Measurements from ENCODE around the gene PDE4D.
"Not testable (repeated sequence)": the region's sequence is repeated elsewhere in the genome, so short reads cannot be mapped to it uniquely, and the experiment has no call there.

Gene PDE4D

GRCh38 chr5:59463618-59464166 lies 429.8 kb downstream of the PDE4D start:
- H3K36me3 Mint-ChIP-seq, H3K4me3 Mint-ChIP-seq: not testable (repeated sequence)

GRCh38 chr5:59462956-59463355 lies 430.6 kb downstream of the PDE4D start:
- no peak for ATAC-seq (replicated peaks)
- DNase-seq, result no peak
- Mint-ChIP-seq H3K4me1 (no peaks in the 10 kb centered on the region), H3K9me3 (no peaks in the 10 kb centered on the region), H3K27me3 (no peaks in the 10 kb centered on the region), H3K27ac (no peak overlapping the region), H3K36me3 (no peaks in the 10 kb centered on the region), H3K4me3 (no peak overlapping the region)

More at GRCh38 chr5:59463618-59464166, 429.8 kb downstream of the PDE4D start:
- not testable (repeated sequence) for H3K4me1 Mint-ChIP-seq; H3K27ac Mint-ChIP-seq; H3K27me3 Mint-ChIP-seq; DNase-seq; H3K9me3 Mint-ChIP-seq; ATAC-seq (replicated peaks)

DNA sequence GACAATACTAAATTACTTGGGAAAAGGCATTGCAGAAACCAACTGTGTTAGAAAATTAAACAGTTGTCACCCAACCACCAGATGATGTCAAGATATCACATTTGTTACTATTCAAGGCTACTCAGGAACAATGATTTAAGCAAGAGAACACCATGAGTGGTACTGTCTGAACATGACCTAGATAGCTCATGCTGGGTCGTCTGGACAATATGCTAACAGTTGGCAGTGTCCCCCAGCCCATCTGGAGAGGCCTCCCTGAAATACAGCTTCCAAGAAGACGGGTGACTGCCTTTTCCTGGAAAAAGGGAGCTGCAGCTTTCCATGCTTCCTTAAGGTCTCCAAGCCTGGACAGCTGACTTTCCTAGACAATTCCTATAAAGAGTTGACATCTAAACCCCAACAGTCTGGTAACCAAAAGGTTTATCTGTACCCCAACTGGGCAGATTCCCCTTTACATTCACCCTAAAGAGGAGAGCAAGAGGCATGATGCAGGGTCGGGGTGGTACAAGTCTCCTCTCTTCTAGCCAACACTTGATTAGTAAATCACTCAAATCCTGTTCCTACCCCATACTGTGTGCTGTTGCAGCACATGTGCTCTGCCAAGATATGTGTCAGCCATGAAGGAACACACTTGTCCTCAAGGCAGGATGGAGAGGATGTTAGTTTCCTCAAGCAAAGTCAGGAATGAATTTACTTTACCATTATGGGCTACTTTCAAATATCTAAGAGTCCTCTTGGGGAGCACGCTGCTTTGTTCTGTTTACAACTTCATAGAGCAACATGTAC lies 433.0 kb downstream of the PDE4D start:
- Mint-ChIP-seq H3K36me3 (peaks cover 8 to 15% of the 10 kb centered on the region in 2 donors), H3K27me3 (no peaks in the 10 kb centered on the region), H3K9me3 (peaks cover 4 to 9% of the 10 kb centered on the region in 2 donors), H3K27ac (no peak overlapping the region), H3K4me3 (no peak overlapping the region), H3K4me1 (no peaks in the 10 kb centered on the region)
- ATAC-seq (replicated peaks) (no peak), DNase-seq (no peak)

- H3K9me3 Mint-ChIP-seq, result peaks cover 4 to 9% of the 10 kb centered on the region in 2 donors
- DNase-seq, result no peak
- ATAC-seq (replicated peaks), result no peak
- no peak overlapping the region for H3K27ac Mint-ChIP-seq
- H3K4me1 Mint-ChIP-seq, result no peaks in the 10 kb centered on the region
- no peaks in the 10 kb centered on the region for H3K27me3 Mint-ChIP-seq
- peaks cover 12 to 23% of the 10 kb centered on the region in 2 donors for H3K36me3 Mint-ChIP-seq
- H3K4me3 Mint-ChIP-seq, result no peak overlapping the region
Measured at GRCh38 chr5:59458966-59459729, 434.4 kb downstream of the PDE4D start.

DNA sequence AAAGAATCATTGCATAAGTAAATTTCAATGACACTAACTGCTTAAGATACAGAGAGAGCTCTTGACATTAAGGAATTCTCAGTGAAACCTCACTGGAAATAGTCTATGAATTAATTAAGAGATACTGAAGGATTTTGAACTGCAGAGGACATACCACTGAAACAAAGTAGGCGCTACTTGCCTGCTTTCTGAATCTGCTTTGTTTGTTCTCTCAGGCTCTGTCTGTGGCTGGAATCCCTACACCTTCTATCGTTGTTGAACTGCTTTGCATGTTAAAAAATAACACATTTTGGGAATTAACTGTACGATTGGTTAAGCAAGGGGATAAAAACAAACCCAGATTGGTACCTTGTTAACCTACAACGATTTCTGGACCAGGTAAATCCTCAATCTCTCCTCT lies 435.2 kb downstream of the PDE4D start:
- H3K9me3 Mint-ChIP-seq, result peaks cover 4 to 9% of the 10 kb centered on the region in 2 donors
- no peak overlapping the region for H3K27ac Mint-ChIP-seq
- peaks cover 12 to 23% of the 10 kb centered on the region in 2 donors for H3K36me3 Mint-ChIP-seq
- ATAC-seq (replicated peaks) (no peak), DNase-seq (no peak)
- no peak overlapping the region for H3K4me3 Mint-ChIP-seq
- no peaks in the 10 kb centered on the region for H3K27me3 Mint-ChIP-seq
- no peaks in the 10 kb centered on the region for H3K4me1 Mint-ChIP-seq

DNA sequence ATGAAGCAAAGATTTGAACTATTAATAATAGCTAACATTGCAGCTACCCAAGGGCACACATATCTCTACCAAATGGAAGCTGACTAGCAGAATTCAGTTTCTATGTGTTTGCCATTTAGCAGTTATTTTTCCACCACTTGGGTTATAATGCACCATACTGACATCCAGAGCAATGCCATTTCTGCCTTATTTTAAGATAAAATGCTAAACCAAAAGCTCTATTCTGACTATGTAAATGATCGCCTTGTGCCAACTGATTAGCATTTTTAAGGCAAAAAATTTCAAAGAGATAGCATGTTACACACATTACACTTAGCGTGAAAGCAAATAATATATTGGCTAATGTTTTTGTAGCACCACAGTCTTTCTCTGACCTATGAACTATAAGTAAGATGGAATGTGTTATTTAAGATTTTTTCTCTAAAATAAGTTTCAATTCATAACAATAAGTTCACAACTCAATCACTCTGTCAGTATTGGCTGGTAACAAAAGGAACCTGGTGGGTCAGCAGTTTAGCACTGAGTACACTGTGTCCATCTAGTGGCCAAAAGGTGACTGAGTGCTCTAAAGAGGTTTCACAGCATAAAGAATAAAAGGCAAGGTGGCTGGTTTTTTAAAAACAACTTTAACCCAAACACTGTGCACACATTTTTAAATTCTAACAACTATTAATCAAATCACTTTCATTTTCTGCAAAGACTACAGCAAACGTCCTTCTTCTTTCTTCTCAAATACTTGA lies 443.5 kb downstream of the PDE4D start:
- Mint-ChIP-seq H3K9me3 (no peaks in the 10 kb centered on the region), H3K27me3 (no peaks in the 10 kb centered on the region), H3K4me3 (no peak overlapping the region), H3K27ac (no peak overlapping the region), H3K4me1 (no peaks in the 10 kb centered on the region), H3K36me3 (peaks cover 4 to 6% of the 10 kb centered on the region in 2 donors)
- no peak for ATAC-seq (replicated peaks)
- no peak for DNase-seq

DNA sequence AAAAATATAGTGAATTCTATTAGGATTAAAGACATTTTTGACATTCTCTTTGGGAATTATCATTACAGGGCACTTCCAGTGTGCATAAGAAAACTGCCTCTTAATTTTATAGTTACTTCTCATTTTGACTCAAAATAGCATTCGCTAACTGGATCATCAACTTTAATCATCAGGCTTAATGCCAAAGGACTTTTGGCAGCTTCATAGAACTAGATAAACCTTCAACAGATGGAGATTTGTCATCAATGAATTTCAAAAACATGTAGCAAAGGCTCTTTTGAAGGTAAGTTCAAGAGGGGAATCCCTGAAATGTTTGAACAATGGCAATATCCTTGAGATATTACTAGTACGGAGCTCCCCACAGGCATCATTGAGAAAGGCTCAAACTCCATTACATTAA lies 447.2 kb downstream of the PDE4D start:
- Mint-ChIP-seq H3K4me3 (no peak overlapping the region), H3K27me3 (no peaks in the 10 kb centered on the region), H3K27ac (no peak overlapping the region), H3K4me1 (no peaks in the 10 kb centered on the region), H3K36me3 (peaks cover 0 to 9% of the 10 kb centered on the region in 2 donors), H3K9me3 (no peaks in the 10 kb centered on the region)
- no peak for DNase-seq
- no peak for ATAC-seq (replicated peaks)

GRCh38 chr5:59445741-59446140 lies 447.8 kb downstream of the PDE4D start:
- Mint-ChIP-seq H3K4me1 (no peaks in the 10 kb centered on the region), H3K36me3 (peaks cover 0 to 9% of the 10 kb centered on the region in 2 donors), H3K27me3 (no peaks in the 10 kb centered on the region), H3K4me3 (no peak overlapping the region), H3K27ac (no peak overlapping the region), H3K9me3 (no peaks in the 10 kb centered on the region)
- no peak for ATAC-seq (replicated peaks)
- no peak for DNase-seq

- H3K36me3 Mint-ChIP-seq, result peaks cover 0 to 6% of the 10 kb centered on the region in 2 donors
Measured at GRCh38 chr5:59439303-59439702, 454.2 kb downstream of the PDE4D start.

DNA sequence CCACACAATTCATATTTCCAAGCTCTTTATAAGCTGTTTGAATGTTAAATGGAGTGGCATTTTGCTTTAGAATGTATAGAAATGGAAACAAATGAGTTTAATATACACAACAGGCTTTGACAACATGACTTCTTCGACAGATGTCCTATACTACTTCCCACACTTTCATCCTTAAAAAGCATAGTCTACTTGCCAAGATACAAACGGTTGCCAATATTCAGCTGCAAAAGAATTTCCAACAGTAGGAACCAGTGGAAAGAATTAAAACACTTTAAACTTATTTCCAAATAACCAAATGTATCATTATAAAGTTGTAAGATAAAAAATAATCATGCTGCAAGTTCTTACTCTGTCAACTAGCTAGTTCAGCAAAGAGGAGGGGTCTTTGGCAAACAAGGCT lies 456.4 kb downstream of the PDE4D start:
- no peak overlapping the region for H3K27ac Mint-ChIP-seq
- no peak for DNase-seq
- peaks cover 0 to 3% of the 10 kb centered on the region in 2 donors for H3K36me3 Mint-ChIP-seq
- H3K4me1 Mint-ChIP-seq, result no peaks in the 10 kb centered on the region
- no peaks in the 10 kb centered on the region for H3K9me3 Mint-ChIP-seq
- H3K27me3 Mint-ChIP-seq, result no peaks in the 10 kb centered on the region
- no peak overlapping the region for H3K4me3 Mint-ChIP-seq
- no peak for ATAC-seq (replicated peaks)

More at GRCh38 chr5:59439303-59439702, 454.2 kb downstream of the PDE4D start:
- Mint-ChIP-seq H3K27me3 (no peaks in the 10 kb centered on the region), H3K4me3 (no peak overlapping the region), H3K27ac (no peak overlapping the region), H3K9me3 (no peaks in the 10 kb centered on the region), H3K4me1 (no peaks in the 10 kb centered on the region)
- ATAC-seq (replicated peaks) (no peak), DNase-seq (no peak)

GRCh38 chr5:59436364-59437148 lies 457.0 kb downstream of the PDE4D start:
- Mint-ChIP-seq H3K36me3 (peaks cover 0 to under 1% of the 10 kb centered on the region in 2 donors), H3K27ac (no peak overlapping the region), H3K4me1 (no peaks in the 10 kb centered on the region), H3K4me3 (no peak overlapping the region), H3K9me3 (no peaks in the 10 kb centered on the region), H3K27me3 (no peaks in the 10 kb centered on the region)
- no peak for DNase-seq
- no peak for ATAC-seq (replicated peaks)

DNA sequence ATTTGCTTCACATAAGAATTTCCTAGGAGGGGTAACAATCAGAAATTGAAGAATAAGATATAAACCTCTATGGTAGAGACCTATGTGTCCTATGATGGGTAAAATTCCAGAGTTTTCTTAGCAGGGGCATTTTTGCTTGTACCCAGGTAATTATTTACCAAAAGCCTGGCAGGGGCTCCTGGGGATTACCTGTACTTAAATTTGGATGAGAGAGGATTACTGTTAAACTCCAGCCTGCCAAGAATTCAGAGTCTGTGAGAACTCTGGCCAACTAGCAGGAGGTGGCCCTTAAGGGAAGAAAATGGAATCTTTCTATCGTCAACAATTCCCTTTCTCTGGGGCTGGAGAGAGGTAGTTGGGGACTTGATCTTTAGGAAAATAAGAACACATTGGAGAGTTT lies 460.4 kb downstream of the PDE4D start:
- no peak overlapping the region for H3K27ac Mint-ChIP-seq
- H3K9me3 Mint-ChIP-seq, result no peaks in the 10 kb centered on the region
- H3K27me3 Mint-ChIP-seq, result no peaks in the 10 kb centered on the region
- DNase-seq (no peak), ATAC-seq (replicated peaks) (no peak)
- no peak overlapping the region for H3K4me3 Mint-ChIP-seq
- no peaks in the 10 kb centered on the region for H3K4me1 Mint-ChIP-seq
- peaks cover 0 to 4% of the 10 kb centered on the region in 2 donors for H3K36me3 Mint-ChIP-seq

- H3K27ac Mint-ChIP-seq, result no peak overlapping the region
- DNase-seq (no peak), ATAC-seq (replicated peaks) (no peak)
- peaks cover 0 to 4% of the 10 kb centered on the region in 2 donors for H3K36me3 Mint-ChIP-seq
- no peaks in the 10 kb centered on the region for H3K27me3 Mint-ChIP-seq
- H3K9me3 Mint-ChIP-seq, result no peaks in the 10 kb centered on the region
- H3K4me3 Mint-ChIP-seq, result no peak overlapping the region
- no peaks in the 10 kb centered on the region for H3K4me1 Mint-ChIP-seq
Measured at GRCh38 chr5:59430066-59430685, 463.4 kb downstream of the PDE4D start.

All from stimulated activated naive B cell treated with anti-CD40 and anti-IgM and Interleukin-4, amounts not matched to agents 10 μg/mL and 1 μg/mL and 100 μg/mL, for 72 hours (primary cell).